Neural progenitor cell (in vitro differentiated cells): ENCODE measurements around the gene ITCH.

ENCODE experiments used
- CTCF ChIP-seq: fragments of 200-600 bp; sonication (generic); IDR thresholded peaks from 2 replicates; pipeline ENCODE4 v1.5.1; 2017; ENCODE audit warnings: antibody characterized with exemption, mild to moderate bottlenecking
- EZH2 ChIP-seq: fragments of 200-600 bp; sonication (generic); IDR thresholded peaks from 2 replicates; pipeline ENCODE4 v1.6.1; 2017; ENCODE audit warnings: antibody characterized with exemption, mild to moderate bottlenecking, moderate library complexity
- EZH2phosphoT487 ChIP-seq: fragments of 200-600 bp; sonication (generic); IDR thresholded peaks from 2 replicates; pipeline ENCODE4 v1.6.1; 2017; ENCODE audit warnings: antibody characterized with exemption

- TF ChIP-seq CTCF (no peak), EZH2 (no peak), EZH2phosphoT487 (no peak)
Observed at GRCh38 chr20:34385464-34385863, 22.4 kb downstream of the ITCH start.
